HG02943 (cell line): ENCODE data around the gene IL27RA.
"Not testable (repeated sequence)": the region's sequence is repeated elsewhere in the genome, so short reads cannot be mapped to it uniquely, and the experiment has no call there.

Source experiments
- ATAC-seq: cut with Tn5 transposase; IDR thresholded peaks from one replicate; pipeline ENCODE4 v1.9.1; 2021; ENCODE audit warnings: mild to moderate bottlenecking, low read depth, moderate library complexity; ENCODE audit not compliant: unreplicated experiment

Gene IL27RA

GRCh38 chr19:13998426-13998825 lies 33.1 kb upstream of the IL27RA start:
- ATAC-seq = no peak

DNA sequence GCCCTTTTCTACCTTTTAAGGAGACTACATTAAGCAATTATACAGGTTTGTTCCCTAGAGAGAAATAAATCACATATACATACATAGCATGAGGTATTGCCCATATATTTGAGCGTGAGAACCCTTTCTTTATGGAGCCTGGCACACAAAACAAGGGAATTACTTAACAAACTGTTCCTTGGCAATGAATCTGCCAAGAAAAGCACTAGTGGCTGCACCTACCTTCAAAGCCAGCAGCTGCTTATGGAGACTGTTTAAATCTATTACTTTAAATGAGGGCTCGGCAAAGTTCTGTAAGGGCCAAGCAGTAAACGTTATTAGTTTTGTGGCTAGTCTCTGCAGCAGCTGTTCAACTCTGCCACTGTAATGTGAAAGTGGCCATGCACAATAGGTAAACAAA lies 32.5 kb upstream of the IL27RA start:
- ATAC-seq = no peak

GRCh38 chr19:14000691-14001375 lies 30.7 kb upstream of the IL27RA start:
- no peak for ATAC-seq

GRCh38 chr19:14002571-14003250 lies 28.9 kb upstream of the IL27RA start:
- ATAC-seq = no peak

GRCh38 chr19:14003251-14004055 lies 28.1 kb upstream of the IL27RA start:
- ATAC-seq = no peak

- ATAC-seq = no peak
Observed at GRCh38 chr19:14004619-14005348, 26.8 kb upstream of the IL27RA start.

- peak; percentile 27 for ATAC-seq
Observed at GRCh38 chr19:14005349-14006084, 26.0 kb upstream of the IL27RA start.

DNA sequence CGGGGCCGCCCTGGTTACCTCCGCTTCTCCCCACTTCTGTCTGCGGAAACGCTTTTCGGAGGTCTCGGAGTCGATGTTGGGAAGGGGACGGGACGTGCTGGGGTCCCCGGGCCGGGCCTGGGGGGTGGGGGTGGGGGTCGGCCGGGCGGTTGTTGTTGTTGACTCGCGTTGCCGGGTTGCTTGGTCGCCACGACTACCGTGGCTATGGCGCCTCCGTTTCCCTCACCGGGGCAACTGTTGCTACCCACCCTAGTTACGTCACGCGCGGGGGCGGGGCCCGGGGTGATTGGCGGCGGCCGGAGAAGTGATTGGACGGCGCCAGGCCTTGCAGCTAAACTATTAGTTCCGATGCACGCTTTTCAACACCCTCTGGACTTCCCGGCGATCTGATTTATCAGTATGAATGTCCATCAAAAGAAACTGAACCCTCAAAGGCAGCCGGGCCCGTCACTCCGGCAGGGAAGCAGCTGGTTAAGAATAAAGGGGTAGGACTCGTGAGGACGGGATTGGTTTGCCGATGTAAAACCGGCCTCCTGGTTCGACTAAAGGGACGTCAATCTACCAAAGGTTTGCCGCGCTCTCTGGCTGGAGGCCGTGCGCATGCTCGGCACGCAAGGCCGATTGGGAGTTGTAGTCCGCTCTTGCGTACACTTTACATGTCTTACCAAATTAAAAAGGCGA lies 25.3 kb upstream of the IL27RA start, which contains the start of gene RFX1:
TSS of gene RFX1 (minus strand) at position 236 of the 681 bp plus-strand sequence. CDS start 12,477 bp downstream, outside the sequence.
- peak; percentile 79 for ATAC-seq

- ATAC-seq = peak; percentile 37
Observed at GRCh38 chr19:14006766-14007562, 24.6 kb upstream of the IL27RA start.

DNA sequence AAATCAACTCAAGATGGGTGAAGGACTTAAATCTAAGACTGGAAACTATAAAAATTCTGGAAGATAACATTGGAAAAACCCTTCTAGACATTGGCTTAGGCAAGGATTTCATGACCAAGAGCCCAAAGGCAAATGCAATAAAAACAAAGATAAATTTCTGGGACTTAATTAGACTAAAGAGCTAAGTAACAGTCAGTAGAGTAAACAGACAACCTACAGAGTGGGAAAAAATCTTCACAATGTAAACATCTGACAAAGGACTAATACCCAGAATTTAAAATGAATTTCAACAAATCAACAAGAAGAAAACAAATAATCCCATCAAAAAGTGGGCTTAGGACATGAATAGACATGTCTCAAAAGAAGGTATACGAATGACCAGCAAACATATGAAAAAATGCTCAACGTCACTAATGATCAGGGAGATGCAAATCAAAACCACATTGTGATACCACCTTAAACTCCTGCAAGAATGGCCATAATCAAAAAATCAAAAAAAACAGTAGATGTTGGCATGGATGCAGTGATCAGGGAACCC lies 19.1 kb upstream of the IL27RA start:
- no peak for ATAC-seq

GRCh38 chr19:14015524-14016035 lies 16.0 kb upstream of the IL27RA start:
- ATAC-seq = peak; percentile 72

GRCh38 chr19:14019100-14019499 lies 12.5 kb upstream of the IL27RA start:
- ATAC-seq = no peak

DNA sequence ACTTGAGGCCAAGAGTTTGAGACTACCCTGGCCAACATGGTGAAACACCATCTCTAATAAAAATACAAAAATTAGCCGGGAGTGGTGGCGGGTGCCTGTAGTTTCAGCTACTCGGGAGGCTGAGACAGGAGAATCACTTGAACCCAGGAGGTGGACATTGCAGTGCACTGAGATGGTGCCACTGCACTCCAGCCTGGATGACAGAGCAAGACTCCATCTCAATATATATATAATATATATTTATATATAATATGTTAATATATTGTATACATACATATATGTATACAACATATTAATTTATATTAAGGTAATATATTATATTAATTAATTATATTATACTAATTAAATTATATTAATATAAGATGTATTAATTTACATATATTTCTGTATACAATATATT lies 11.8 kb upstream of the IL27RA start:
- ATAC-seq = not testable (repeated sequence)

GRCh38 chr19:14021474-14021873 lies 10.1 kb upstream of the IL27RA start:
- no peak for ATAC-seq

DNA sequence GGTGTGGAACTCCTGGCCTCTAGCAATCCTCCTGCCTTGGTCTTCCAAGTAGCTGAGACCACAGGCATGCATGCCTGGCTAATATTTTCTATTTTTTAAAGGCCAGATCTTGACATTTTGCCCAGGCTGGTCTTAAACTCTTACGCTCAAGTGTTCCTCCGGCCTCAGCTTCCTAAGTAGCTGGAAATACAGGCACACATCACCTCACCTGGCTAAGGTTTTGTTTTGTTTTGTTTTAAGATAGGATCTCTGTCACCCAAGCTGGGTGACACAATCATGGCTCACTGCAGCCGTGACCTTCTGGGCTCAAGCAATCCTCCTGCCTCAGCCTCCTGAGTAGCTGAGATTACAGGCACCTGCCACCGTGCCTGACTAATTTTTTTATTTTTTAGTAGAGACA lies 9.1 kb upstream of the IL27RA start:
- no peak for ATAC-seq

GRCh38 chr19:14023404-14024235 lies 7.9 kb upstream of the IL27RA start:
- ATAC-seq = no peak

DNA sequence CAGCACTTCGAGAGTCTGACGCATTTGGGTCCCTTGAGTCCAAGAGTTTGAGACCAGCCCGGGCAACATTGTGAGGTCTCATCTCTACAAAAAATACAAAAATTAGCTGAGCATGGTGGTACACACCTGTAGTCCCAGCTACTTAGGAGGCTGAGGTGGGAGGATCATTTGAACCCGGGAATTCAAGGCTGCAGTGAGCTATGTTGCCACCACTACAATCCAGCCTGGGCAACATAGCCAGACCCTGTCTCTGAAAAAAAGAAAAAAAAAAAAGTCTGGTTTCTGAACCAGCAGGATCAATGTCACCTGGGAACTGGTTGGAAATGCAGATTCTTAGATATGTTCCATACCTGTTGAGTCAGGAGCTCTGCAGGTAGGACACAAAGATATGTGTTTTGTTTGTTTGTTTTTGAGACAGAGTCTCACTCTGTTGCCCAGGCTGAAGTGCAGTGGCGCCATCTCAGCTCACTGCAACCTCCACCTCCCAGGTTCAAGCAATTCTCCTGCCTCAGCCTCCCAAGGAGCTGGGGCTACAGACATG lies 4.8 kb upstream of the IL27RA start:
- not testable (repeated sequence) for ATAC-seq
